ENCODE measurements around the gene COMT. TPM values are rescaled to one million over a fixed set of nuclear protein-coding genes. Genes with fewer than 3 reads are reported as not detected.
A peak's percentile ranks its signal among the peaks of the same experiment; 100 is the strongest.

COMT gene
- polyA plus RNA-seq, 1 donor from 2014 or later = 85.3 TPM

GRCh38 chr22:20001082-20001638 lies 59.6 kb downstream of the COMT start:
- H3K27me3 Mint-ChIP-seq = no peaks in the 10 kb centered on the region
- no peaks in the 10 kb centered on the region for H3K4me1 Mint-ChIP-seq
- no peaks in the 10 kb centered on the region for H3K36me3 Mint-ChIP-seq
- no peak overlapping the region for H3K4me3 Mint-ChIP-seq
- no peak overlapping the region for H3K27ac Mint-ChIP-seq
- H3K9me3 Mint-ChIP-seq = peaks cover 7 to 16% (median 10%) of the 10 kb centered on the region in 3 donors

GRCh38 chr22:20002128-20002527 lies 60.6 kb downstream of the COMT start:
- H3K4me3 Mint-ChIP-seq = no peak overlapping the region
- peaks cover 7 to 16% (median 10%) of the 10 kb centered on the region in 3 donors for H3K9me3 Mint-ChIP-seq
- no peaks in the 10 kb centered on the region for H3K27me3 Mint-ChIP-seq
- H3K4me1 Mint-ChIP-seq = no peaks in the 10 kb centered on the region
- H3K27ac Mint-ChIP-seq = no peak overlapping the region
- no peaks in the 10 kb centered on the region for H3K36me3 Mint-ChIP-seq

- Mint-ChIP-seq H3K4me3 (no peak overlapping the region), H3K36me3 (no peaks in the 10 kb centered on the region), H3K27ac (no peak overlapping the region), H3K4me1 (no peaks in the 10 kb centered on the region), H3K27me3 (no peaks in the 10 kb centered on the region), H3K9me3 (peaks cover 7 to 16% (median 10%) of the 10 kb centered on the region in 3 donors)
Observed at GRCh38 chr22:20002636-20003035, 61.1 kb downstream of the COMT start.

- H3K9me3 Mint-ChIP-seq = peaks cover 7 to 16% (median 10%) of the 10 kb centered on the region in 3 donors
- H3K27ac Mint-ChIP-seq = no peak overlapping the region
- no peaks in the 10 kb centered on the region for H3K4me1 Mint-ChIP-seq
Observed at GRCh38 chr22:20003304-20003703, 61.7 kb downstream of the COMT start.

GRCh38 chr22:20004464-20004863 lies 62.9 kb downstream of the COMT start:
- no peak overlapping the region for H3K27ac Mint-ChIP-seq
- H3K36me3 Mint-ChIP-seq = no peaks in the 10 kb centered on the region
- H3K4me3 Mint-ChIP-seq = no peak overlapping the region
- H3K4me1 Mint-ChIP-seq = no peaks in the 10 kb centered on the region
- H3K27me3 Mint-ChIP-seq = no peaks in the 10 kb centered on the region
- H3K9me3 Mint-ChIP-seq = peaks cover 7 to 16% (median 10%) of the 10 kb centered on the region in 3 donors

More at GRCh38 chr22:20003304-20003703, 61.7 kb downstream of the COMT start:
- no peak overlapping the region for H3K4me3 Mint-ChIP-seq
- H3K36me3 Mint-ChIP-seq = no peaks in the 10 kb centered on the region
- no peaks in the 10 kb centered on the region for H3K27me3 Mint-ChIP-seq

GRCh38 chr22:20008221-20008995 lies 66.8 kb downstream of the COMT start:
- no peaks in the 10 kb centered on the region for H3K27me3 Mint-ChIP-seq
- no peak overlapping the region for H3K4me3 Mint-ChIP-seq
- no peaks in the 10 kb centered on the region for H3K4me1 Mint-ChIP-seq
- H3K27ac Mint-ChIP-seq = no peak overlapping the region
- H3K9me3 Mint-ChIP-seq = peaks cover 2 to 11% (median 4%) of the 10 kb centered on the region in 3 donors
- no peaks in the 10 kb centered on the region for H3K36me3 Mint-ChIP-seq

GRCh38 chr22:20009018-20009491 lies 67.5 kb downstream of the COMT start:
- Mint-ChIP-seq H3K9me3 (peaks cover 0 to 5% (median 0%) of the 10 kb centered on the region in 3 donors), H3K4me3 (no peak overlapping the region), H3K27ac (no peak overlapping the region), H3K36me3 (no peaks in the 10 kb centered on the region), H3K27me3 (no peaks in the 10 kb centered on the region), H3K4me1 (no peaks in the 10 kb centered on the region)

GRCh38 chr22:20009582-20010306 lies 68.2 kb downstream of the COMT start:
- H3K4me3 Mint-ChIP-seq = no peak overlapping the region
- H3K9me3 Mint-ChIP-seq = no peaks in the 10 kb centered on the region
- no peaks in the 10 kb centered on the region for H3K4me1 Mint-ChIP-seq
- H3K36me3 Mint-ChIP-seq = no peaks in the 10 kb centered on the region
- no peak overlapping the region for H3K27ac Mint-ChIP-seq
- no peaks in the 10 kb centered on the region for H3K27me3 Mint-ChIP-seq

- Mint-ChIP-seq H3K4me1 (no peaks in the 10 kb centered on the region), H3K27me3 (no peaks in the 10 kb centered on the region), H3K27ac (no peak overlapping the region), H3K4me3 (no peak overlapping the region), H3K36me3 (no peaks in the 10 kb centered on the region), H3K9me3 (no peaks in the 10 kb centered on the region)
Observed at GRCh38 chr22:20010307-20011122, 68.9 kb downstream of the COMT start.

- peaks cover 0 to 1% (median 0%) of the 10 kb centered on the region in 3 donors for H3K4me1 Mint-ChIP-seq
- no peak overlapping the region for H3K27ac Mint-ChIP-seq
- no peak overlapping the region for H3K4me3 Mint-ChIP-seq
- no peaks in the 10 kb centered on the region for H3K36me3 Mint-ChIP-seq
- no peaks in the 10 kb centered on the region for H3K27me3 Mint-ChIP-seq
- no peaks in the 10 kb centered on the region for H3K9me3 Mint-ChIP-seq
Observed at GRCh38 chr22:20011123-20011992, 69.8 kb downstream of the COMT start.

GRCh38 chr22:20011993-20012740 lies 70.6 kb downstream of the COMT start:
- no peak overlapping the region for H3K27ac Mint-ChIP-seq
- H3K4me1 Mint-ChIP-seq = peaks cover 0 to 2% (median 1%) of the 10 kb centered on the region in 3 donors
- H3K4me3 Mint-ChIP-seq = no peak overlapping the region
- no peaks in the 10 kb centered on the region for H3K36me3 Mint-ChIP-seq
- no peaks in the 10 kb centered on the region for H3K27me3 Mint-ChIP-seq
- H3K9me3 Mint-ChIP-seq = no peaks in the 10 kb centered on the region

- peaks cover 0 to 7% (median 3%) of the 10 kb centered on the region in 3 donors for H3K4me1 Mint-ChIP-seq
- no peaks in the 10 kb centered on the region for H3K27me3 Mint-ChIP-seq
- no peak overlapping the region for H3K4me3 Mint-ChIP-seq
- no peaks in the 10 kb centered on the region for H3K9me3 Mint-ChIP-seq
- H3K27ac Mint-ChIP-seq = no peak overlapping the region
- no peaks in the 10 kb centered on the region for H3K36me3 Mint-ChIP-seq
Observed at GRCh38 chr22:20012741-20013331, 71.3 kb downstream of the COMT start.

- H3K4me1 Mint-ChIP-seq = peaks cover 0 to 7% (median 3%) of the 10 kb centered on the region in 3 donors
Observed at GRCh38 chr22:20013382-20013871, 71.9 kb downstream of the COMT start.

More at GRCh38 chr22:20013382-20013871, 71.9 kb downstream of the COMT start:
- Mint-ChIP-seq H3K27ac (no peak overlapping the region), H3K36me3 (no peaks in the 10 kb centered on the region), H3K9me3 (no peaks in the 10 kb centered on the region), H3K4me3 (peak overlapping the region in 1 of 4 donors; percentile 91), H3K27me3 (no peaks in the 10 kb centered on the region)

Measured in IgD-negative memory B cell (primary cell).